TTC549 (cell line): ENCODE data around the gene C11orf21.

ENCODE experiments used
- FAIRE-seq: peaks from 2 replicates; lab custom pipeline; 2012; peaks lifted over from hg19 to GRCh38; lab: Jason Lieb, UNC

C11orf21 gene

GRCh38 chr11:2320568-2321310 is 19.0 kb upstream of the C11orf21 start:
- no peak for FAIRE-seq

- no peak for FAIRE-seq
Observed at GRCh38 chr11:2319791-2320472, 18.2 kb upstream of the C11orf21 start.

- FAIRE-seq, result no peak
Observed at GRCh38 chr11:2318707-2319106, 17.0 kb upstream of the C11orf21 start.

DNA sequence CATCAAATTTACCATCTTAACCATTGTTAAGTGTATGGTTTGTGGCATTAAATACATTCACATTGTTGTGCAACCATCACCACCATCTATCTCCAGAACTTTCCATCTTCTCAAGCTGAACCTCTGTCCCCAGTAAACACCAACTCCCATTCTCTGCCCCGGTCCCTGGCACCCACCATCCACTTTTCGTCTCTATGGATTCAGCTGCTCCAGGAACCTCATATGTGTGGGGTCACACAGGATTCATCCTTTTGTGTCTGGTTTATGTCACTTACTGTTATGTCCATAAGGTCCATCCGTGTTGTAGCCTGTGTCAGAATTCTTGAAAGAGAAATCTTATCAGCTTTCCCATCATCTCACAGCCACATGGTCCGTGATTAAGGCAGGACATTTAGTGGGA is 16.4 kb upstream of the C11orf21 start:
- no peak for FAIRE-seq

DNA sequence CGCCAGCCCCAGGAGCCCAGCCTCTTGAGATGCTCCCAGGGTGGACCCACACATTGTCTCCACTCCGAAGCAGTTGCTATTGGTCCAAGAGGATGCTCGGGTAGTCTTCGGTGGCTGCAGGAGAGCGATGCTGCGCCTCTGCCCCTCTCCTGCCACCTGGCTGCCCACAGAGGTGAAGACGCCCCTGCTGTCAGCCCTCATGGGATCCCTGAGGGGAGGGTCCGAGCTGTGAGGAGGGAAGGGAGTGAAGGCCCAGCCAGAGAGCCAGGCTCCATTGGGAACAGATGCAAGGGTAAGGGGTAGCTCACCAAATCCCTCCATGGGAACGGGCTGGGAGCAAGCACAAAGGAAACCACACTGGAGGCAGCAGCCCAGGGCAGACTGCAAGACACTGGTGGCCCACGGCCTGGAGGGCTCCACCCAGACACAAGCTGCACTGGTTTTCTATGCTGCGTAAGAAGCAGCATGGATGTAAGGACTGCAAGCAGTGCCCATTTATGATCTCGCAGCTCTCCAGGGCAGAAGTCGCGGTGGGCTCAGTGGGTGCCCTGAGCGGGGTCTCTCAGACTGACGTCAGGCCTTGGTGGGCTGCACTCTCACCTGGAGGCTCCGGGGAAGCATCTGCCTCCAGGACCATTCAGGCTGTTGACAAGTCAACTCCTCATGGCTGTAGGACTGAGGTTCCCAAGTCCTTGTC is 15.8 kb upstream of the C11orf21 start:
- FAIRE-seq, result no peak

DNA sequence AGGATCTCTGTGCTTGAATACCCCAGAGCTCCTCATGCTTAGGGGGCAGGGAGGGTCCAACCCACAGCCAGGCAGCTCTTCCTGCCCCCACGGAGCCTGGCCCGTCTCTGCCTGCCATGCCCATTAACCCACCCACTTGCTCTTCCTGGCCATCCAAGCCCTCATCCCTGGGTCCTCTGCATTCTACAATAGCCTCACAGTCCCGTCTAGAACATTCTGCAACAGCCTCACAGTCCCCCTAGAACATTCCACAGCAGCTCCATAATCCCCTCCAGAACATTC is 15.2 kb upstream of the C11orf21 start:
- no peak for FAIRE-seq

DNA sequence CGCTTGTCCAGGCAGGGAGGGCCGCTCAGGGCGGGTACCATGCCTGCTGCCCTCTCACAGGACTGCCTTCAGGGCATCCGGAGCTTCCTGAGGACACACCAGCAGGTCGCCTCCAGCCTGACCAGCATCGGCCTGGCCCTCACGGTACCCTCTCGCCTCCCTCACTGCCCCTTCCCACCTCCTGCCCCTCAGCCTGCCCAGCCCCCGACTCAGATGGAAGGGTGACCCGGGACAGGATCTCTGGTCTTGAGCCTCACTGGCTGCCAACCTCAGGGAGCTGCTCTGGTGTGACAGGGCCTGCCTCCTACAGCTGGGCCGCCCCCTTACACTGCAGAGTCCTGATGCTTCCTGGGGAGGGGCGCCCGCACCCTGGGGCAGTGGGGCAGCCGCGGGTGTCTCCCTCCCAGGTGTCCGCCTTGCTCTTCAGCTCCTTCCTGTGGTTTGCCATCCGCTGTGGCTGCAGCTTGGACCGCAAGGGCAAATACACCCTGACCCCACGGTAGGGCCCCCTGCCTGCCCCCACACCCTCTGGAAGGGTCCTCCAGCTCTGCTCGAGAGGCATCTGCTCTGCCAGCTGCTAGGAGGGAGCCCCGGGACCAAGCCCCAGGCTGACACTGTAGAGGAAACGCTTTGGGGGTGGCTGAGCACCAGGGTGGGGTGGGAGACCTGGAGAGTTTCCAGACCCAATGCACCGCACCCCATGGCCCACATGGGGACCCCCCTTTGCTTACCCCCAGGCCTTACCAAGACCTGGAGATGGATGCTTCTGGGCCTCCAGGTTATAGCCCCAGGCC is 14.6 kb upstream of the C11orf21 start:
- no peak for FAIRE-seq

GRCh38 chr11:2315395-2316168 is 13.9 kb upstream of the C11orf21 start:
- FAIRE-seq, result no peak

DNA sequence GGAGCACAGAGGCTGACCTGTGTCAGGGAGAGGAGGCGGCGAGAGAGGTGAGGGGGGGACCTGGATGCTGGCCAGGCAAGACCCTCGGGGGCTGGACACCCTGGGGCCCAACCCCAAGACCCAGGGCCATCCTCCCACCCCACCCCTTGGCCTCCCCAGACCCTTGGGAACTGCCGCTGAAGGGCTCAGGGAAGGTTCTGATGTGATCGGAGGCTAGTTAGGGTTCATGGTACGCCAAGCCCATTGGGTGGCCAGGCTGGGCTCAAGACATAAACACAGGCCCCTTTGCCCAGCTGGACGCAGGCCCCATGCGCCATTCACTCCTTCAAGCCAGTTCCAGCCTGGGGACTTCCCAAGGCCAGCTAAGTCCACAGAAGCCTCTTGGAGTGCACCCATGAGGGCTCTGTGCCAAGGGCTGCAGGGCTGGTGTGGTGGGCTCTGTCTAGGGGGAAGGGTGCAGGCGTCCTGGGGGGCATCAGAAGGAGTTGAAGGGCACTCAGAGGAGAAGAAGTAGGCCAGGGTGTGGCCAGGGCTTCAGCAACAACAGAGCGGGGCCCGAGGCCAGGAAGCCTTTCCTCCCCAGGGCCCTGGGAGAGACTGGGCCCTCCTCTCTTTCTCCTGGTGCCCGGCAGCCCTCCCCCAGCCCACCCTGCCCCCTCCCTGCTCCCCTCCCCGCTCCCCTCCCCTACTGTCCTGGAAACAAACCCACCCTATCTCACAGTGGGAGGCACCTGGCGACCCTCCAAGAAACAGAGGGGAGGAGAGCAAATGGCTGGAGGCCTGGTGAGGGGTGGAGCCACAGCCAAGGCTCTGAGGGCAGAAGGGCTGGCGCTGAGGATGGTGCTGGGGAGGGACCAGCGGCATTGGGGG is 13.0 kb upstream of the C11orf21 start:
- FAIRE-seq, result no peak

- FAIRE-seq, result no peak
Observed at GRCh38 chr11:2314136-2314524, 12.4 kb upstream of the C11orf21 start.

GRCh38 chr11:2313051-2313951 is 11.6 kb upstream of the C11orf21 start:
- no peak for FAIRE-seq

- FAIRE-seq, result no peak
Observed at GRCh38 chr11:2312232-2313042, 10.7 kb upstream of the C11orf21 start.

GRCh38 chr11:2311353-2312133 is 9.8 kb upstream of the C11orf21 start:
- FAIRE-seq, result no peak

- no peak for FAIRE-seq
Observed at GRCh38 chr11:2310786-2311352, 9.2 kb upstream of the C11orf21 start.

GRCh38 chr11:2310073-2310785 is 8.5 kb upstream of the C11orf21 start:
- FAIRE-seq, result no peak

DNA sequence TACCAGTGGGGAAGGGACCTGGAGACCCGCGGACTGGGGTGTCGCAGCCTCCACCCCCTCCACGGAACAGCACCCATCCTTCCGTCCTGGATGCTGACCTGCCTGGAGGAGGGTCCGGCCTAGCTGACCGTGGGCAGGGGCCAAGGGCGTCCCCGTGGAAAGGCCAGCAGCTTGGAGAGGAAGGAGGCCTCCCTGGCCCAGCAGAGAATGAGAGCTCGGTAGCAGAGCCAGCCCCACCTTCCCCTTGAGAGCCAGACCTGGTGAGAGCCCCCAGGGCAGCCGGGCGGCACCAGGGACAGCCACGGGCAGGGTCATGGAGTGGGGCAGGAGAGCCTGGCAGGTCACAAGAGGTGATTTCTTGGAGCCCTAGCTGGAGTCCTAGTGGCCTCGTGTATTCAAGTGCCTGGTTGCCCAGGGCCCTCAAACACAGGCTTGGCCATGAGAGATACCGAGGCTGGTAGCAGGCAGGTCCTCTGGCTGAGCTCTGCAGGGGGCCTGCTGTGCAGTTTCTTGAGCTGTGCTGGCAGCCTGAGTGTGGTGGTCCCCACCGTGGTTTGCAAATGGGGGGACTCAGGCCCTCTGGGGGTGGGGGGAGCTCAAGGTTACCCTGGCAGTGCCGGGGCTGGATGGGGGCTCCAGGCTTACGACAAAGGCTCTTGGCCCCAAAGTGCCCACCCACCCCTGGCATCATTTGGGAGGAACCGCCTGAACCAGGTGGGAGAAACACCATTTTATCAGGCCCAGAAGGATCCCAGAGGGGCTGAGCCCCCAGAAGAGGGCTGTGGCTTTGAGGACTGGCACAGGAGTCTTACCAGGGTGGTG is 7.7 kb upstream of the C11orf21 start:
- no peak for FAIRE-seq
